Loucy (cell line): ENCODE measurements around the gene LOXHD1.

Experiments used
- CTCF ChIP-seq: fragments of 200-600 bp; sonication (generic); conservative IDR thresholded peaks from 2 replicates; pipeline ENCODE4 v1.5.1; 2014; ENCODE audit warnings: mild to moderate bottlenecking, antibody characterized with exemption, low read length
- EZH2phosphoT487 ChIP-seq: fragments of 200-600 bp; IDR thresholded peaks from 2 replicates; pipeline ENCODE4 v1.6.1; 2018; ENCODE audit warnings: antibody characterized with exemption, mild to moderate bottlenecking, moderate library complexity, borderline replicate concordance

GRCh38 chr18:46578987-46579386, 78.0 kb downstream of the LOXHD1 start:
- TF ChIP-seq CTCF, result no peak
- no peak for TF ChIP-seq EZH2phosphoT487
